T-helper 1 cell treated with Interleukin-12 subunit alpha and Interleukin-12 subunit beta and Interleukin-4 antibody, amounts not matched to agents 30 μg/mL and 1 μg/mL, for 36 hours (primary cell): ENCODE results near the gene TWF2.
"Not testable (repeated sequence)": the region's sequence is repeated elsewhere in the genome, so short reads cannot be mapped to it uniquely, and the experiment has no call there.

Experiments used
- H3K27ac Mint-ChIP-seq: one replicate; pipeline ENCODE4 v1.8.0; 2021; ENCODE audit warnings: mild to moderate bottlenecking, mixed read lengths
- H3K27me3 Mint-ChIP-seq: one replicate; pipeline ENCODE4 v1.8.0; 2021; ENCODE audit warnings: low read depth, mixed read lengths
- H3K36me3 Mint-ChIP-seq: one replicate; pipeline ENCODE4 v1.8.0; 2021; ENCODE audit warnings: low read depth, mixed read lengths
- H3K4me1 Mint-ChIP-seq: one replicate; pipeline ENCODE4 v1.8.0; 2021; ENCODE audit warnings: low read depth, mixed read lengths
- H3K4me3 Mint-ChIP-seq: one replicate; pipeline ENCODE4 v1.8.0; 2021; ENCODE audit warnings: mild to moderate bottlenecking, moderate library complexity, mixed read lengths
- H3K9me3 Mint-ChIP-seq: one replicate; pipeline ENCODE4 v1.8.0; 2021; ENCODE audit warnings: mixed read lengths

TWF2 gene

GRCh38 chr3:52238761-52239701 lies at the start of gene TWF2:
TSS of gene TWF2 (minus strand) at chr3:52239158. CDS start at chr3:52239016, 142 bp downstream.
- H3K27ac Mint-ChIP-seq: peak within 1 kb of the TSS; percentile 98
- H3K4me1 Mint-ChIP-seq: peaks cover 54% of the 10 kb centered on the region
- H3K9me3 Mint-ChIP-seq: no peaks in the 10 kb centered on the region
- H3K4me3 Mint-ChIP-seq: peak within 1 kb of the TSS; percentile 97
- H3K27me3 Mint-ChIP-seq: no peaks in the 10 kb centered on the region
- H3K36me3 Mint-ChIP-seq: peaks cover 27% of the 10 kb centered on the region

- H3K36me3 Mint-ChIP-seq: peaks cover 13% of the 10 kb centered on the region
- H3K27ac Mint-ChIP-seq: peak overlapping the region; percentile 81
- no peaks in the 10 kb centered on the region for H3K27me3 Mint-ChIP-seq
- H3K9me3 Mint-ChIP-seq: no peaks in the 10 kb centered on the region
- H3K4me3 Mint-ChIP-seq: peak overlapping the region; percentile 85
- H3K4me1 Mint-ChIP-seq: peaks cover 28% of the 10 kb centered on the region
These were observed 49.7 kb upstream of the TWF2 start for GRCh38 chr3:52288674-52289073.

- Mint-ChIP-seq H3K4me3 (peak overlapping the region; percentile 85), H3K4me1 (peaks cover 37% of the 10 kb centered on the region), H3K27ac (peak overlapping the region; percentile 100), H3K27me3 (no peaks in the 10 kb centered on the region), H3K36me3 (peaks cover 16% of the 10 kb centered on the region), H3K9me3 (no peaks in the 10 kb centered on the region)
These were observed 47.8 kb upstream of the TWF2 start for GRCh38 chr3:52286777-52287110.

- Mint-ChIP-seq H3K36me3 (peaks cover 13% of the 10 kb centered on the region), H3K4me3 (peak overlapping the region; percentile 34), H3K27ac (peak overlapping the region; percentile 36), H3K4me1 (peaks cover 46% of the 10 kb centered on the region)
- not testable (repeated sequence) for H3K27me3 Mint-ChIP-seq, H3K9me3 Mint-ChIP-seq
These were observed 45.1 kb upstream of the TWF2 start for GRCh38 chr3:52284051-52284450.

GRCh38 chr3:52283306-52283705 lies 44.3 kb upstream of the TWF2 start:
- Mint-ChIP-seq H3K36me3 (peaks cover 17% of the 10 kb centered on the region), H3K4me1 (peaks cover 40% of the 10 kb centered on the region), H3K9me3 (no peaks in the 10 kb centered on the region), H3K4me3 (no peak overlapping the region), H3K27ac (peak overlapping the region; percentile 73), H3K27me3 (no peaks in the 10 kb centered on the region)

- no peaks in the 10 kb centered on the region for H3K27me3 Mint-ChIP-seq
- no peaks in the 10 kb centered on the region for H3K9me3 Mint-ChIP-seq
- peak overlapping the region; percentile 72 for H3K4me3 Mint-ChIP-seq
- peaks cover 40% of the 10 kb centered on the region for H3K4me1 Mint-ChIP-seq
- peaks cover 22% of the 10 kb centered on the region for H3K36me3 Mint-ChIP-seq
- H3K27ac Mint-ChIP-seq: peak overlapping the region; percentile 88
These were observed 43.2 kb upstream of the TWF2 start for GRCh38 chr3:52281981-52282801.

GRCh38 chr3:52280050-52280461 lies 41.1 kb upstream of the TWF2 start:
- peaks cover 34% of the 10 kb centered on the region for H3K36me3 Mint-ChIP-seq
- peak overlapping the region; percentile 95 for H3K4me3 Mint-ChIP-seq
- H3K4me1 Mint-ChIP-seq: peaks cover 47% of the 10 kb centered on the region
- no peaks in the 10 kb centered on the region for H3K27me3 Mint-ChIP-seq
- no peaks in the 10 kb centered on the region for H3K9me3 Mint-ChIP-seq
- peak overlapping the region; percentile 99 for H3K27ac Mint-ChIP-seq

- Mint-ChIP-seq H3K27ac (peak overlapping the region; percentile 99), H3K27me3 (no peaks in the 10 kb centered on the region), H3K4me1 (peaks cover 45% of the 10 kb centered on the region), H3K4me3 (peak overlapping the region; percentile 95), H3K36me3 (peaks cover 35% of the 10 kb centered on the region), H3K9me3 (no peaks in the 10 kb centered on the region)
These were observed 40.6 kb upstream of the TWF2 start for GRCh38 chr3:52279596-52279995.

GRCh38 chr3:52278510-52279069 lies 39.6 kb upstream of the TWF2 start, which contains the start of gene WDR82:
TSS of gene WDR82 (minus strand) at chr3:52278649. CDS start at chr3:52278361, 288 bp downstream.
- Mint-ChIP-seq H3K36me3 (peaks cover 45% of the 10 kb centered on the region), H3K9me3 (no peaks in the 10 kb centered on the region), H3K4me3 (peak within 1 kb of the TSS; percentile 97), H3K4me1 (peaks cover 48% of the 10 kb centered on the region), H3K27me3 (no peaks in the 10 kb centered on the region), H3K27ac (peak within 1 kb of the TSS; percentile 99)

- Mint-ChIP-seq H3K36me3 (peaks cover 48% of the 10 kb centered on the region), H3K4me1 (peaks cover 51% of the 10 kb centered on the region), H3K4me3 (peak overlapping the region; percentile 97), H3K27me3 (no peaks in the 10 kb centered on the region), H3K9me3 (no peaks in the 10 kb centered on the region), H3K27ac (peak overlapping the region; percentile 99)
These were observed 39.1 kb upstream of the TWF2 start for GRCh38 chr3:52277972-52278509.

- Mint-ChIP-seq H3K36me3 (peaks cover 51% of the 10 kb centered on the region), H3K27ac (peak overlapping the region; percentile 97), H3K27me3 (no peaks in the 10 kb centered on the region), H3K4me3 (peak overlapping the region; percentile 97), H3K4me1 (peaks cover 56% of the 10 kb centered on the region), H3K9me3 (no peaks in the 10 kb centered on the region)
These were observed 38.4 kb upstream of the TWF2 start for GRCh38 chr3:52277071-52277964.

- Mint-ChIP-seq H3K4me1 (peaks cover 60% of the 10 kb centered on the region), H3K27ac (peak overlapping the region; percentile 90), H3K4me3 (peak overlapping the region; percentile 97), H3K36me3 (peaks cover 53% of the 10 kb centered on the region)
- not testable (repeated sequence) for H3K9me3 Mint-ChIP-seq, H3K27me3 Mint-ChIP-seq
These were observed 35.8 kb upstream of the TWF2 start for GRCh38 chr3:52274781-52275180.

- Mint-ChIP-seq H3K4me1 (peaks cover 65% of the 10 kb centered on the region), H3K9me3 (no peaks in the 10 kb centered on the region), H3K27ac (peak overlapping the region; percentile 90), H3K36me3 (peaks cover 56% of the 10 kb centered on the region), H3K4me3 (peak overlapping the region; percentile 97), H3K27me3 (no peaks in the 10 kb centered on the region)
These were observed 33.9 kb upstream of the TWF2 start for GRCh38 chr3:52272831-52273230.
